ENCODE measurements around the gene FOXJ3. TPM values are rescaled to one million over a fixed set of nuclear protein-coding genes. Genes with fewer than 3 reads are reported as not detected.

Gene FOXJ3
- total RNA-seq, 1 experiment from 2014 or later = 51.1 TPM

- H3K27ac ChIP-seq (ENCODE audit: low read depth, low read length) = no peak overlapping the region
- H3K9me2 ChIP-seq (ENCODE audit: insufficient read depth) = no peaks in the 10 kb centered on the region
- no TSS peak for BruUV-seq (replicated peaks)
- TF ChIP-seq SP1 (IDR thresholded peaks at IDR 0.05; ENCODE audit: low read depth) (no peak), CEBPB (IDR thresholded peaks at IDR 0.05; ENCODE audit: low read depth) (no peak)
- no peak overlapping the region for H3K4me2 ChIP-seq (ENCODE audit: low read length)
- H3K79me2 ChIP-seq (ENCODE audit: insufficient read depth, low read length) = no peaks in the 10 kb centered on the region
- no peaks in the 10 kb centered on the region for H3K36me3 ChIP-seq (ENCODE audit: control insufficient read depth in 1 of 2, insufficient read depth in 2 of 2, low read length in 2 of 2)
- ATAC-seq (no peak), DNase-seq (ENCODE audit: low read depth, low spot score) (no peak)
- RAD21 ChIA-PET (ENCODE audit: low non-redundant PET in 1 of 2, low total read pairs in 2 of 2, uncharacterized antibody in 2 of 2, unreplicated experiment in 2 of 2) = no interaction called here
- intact Hi-C loops (cut with micrococcal nuclease) = loop anchor here (10.0 kb wide), 1 partner anchor 573 kb away; no protein-coding TSS in a partner anchor
- POLR2A ChIA-PET = no interaction called here
- no peak overlapping the region for H3K4me3 ChIP-seq (replicated peaks in 1 of 2; ENCODE audit: low read depth in 1 of 2, low read length in 2 of 2)
- CTCF ChIA-PET = interaction anchor here (2.2 kb wide), 1 partner anchor 26 kb away, joined by 21 read pairs; no protein-coding TSS in a partner anchor
- H3K27me3 ChIP-seq (ENCODE audit: insufficient read depth, low read length) = no peaks in the 10 kb centered on the region
- H3K9ac ChIP-seq (ENCODE audit: low read length) = no peak overlapping the region
- H3K9me3 ChIP-seq (ENCODE audit: control insufficient read depth in 1 of 2, insufficient read depth in 1 of 2, low read depth in 1 of 2, low read length in 2 of 2) = no peaks in the 10 kb centered on the region
- no peak overlapping the region for H2AFZ ChIP-seq (ENCODE audit: low read depth, low read length, poor library complexity, severe bottlenecking)
- no peaks in the 10 kb centered on the region for H4K20me1 ChIP-seq (ENCODE audit: insufficient read depth)
- H3K4me1 ChIP-seq (ENCODE audit: control insufficient read depth in 1 of 2, insufficient read depth in 2 of 2, low read length in 2 of 2) = peaks cover 0 to 8% of the 10 kb centered on the region in 2 experiments; a peak in 1 of 4 replicates
Observed at GRCh38 chr1:42148166-42148565, 186.9 kb downstream of the FOXJ3 start.

GRCh38 chr1:42146626-42147320 is 188.3 kb downstream of the FOXJ3 start:
- Histone ChIP-seq H4K20me1 (ENCODE audit: insufficient read depth) (no peaks in the 10 kb centered on the region), H3K36me3 (ENCODE audit: control insufficient read depth in 1 of 2, insufficient read depth in 2 of 2, low read length in 2 of 2) (no peaks in the 10 kb centered on the region), H3K9ac (ENCODE audit: low read length) (no peak overlapping the region), H3K9me3 (ENCODE audit: control insufficient read depth in 1 of 2, insufficient read depth in 1 of 2, low read depth in 1 of 2, low read length in 2 of 2) (no peaks in the 10 kb centered on the region), H3K4me1 (ENCODE audit: control insufficient read depth in 1 of 2, insufficient read depth in 2 of 2, low read length in 2 of 2) (peaks cover 0 to 8% of the 10 kb centered on the region in 2 experiments; a peak in 1 of 4 replicates), H3K4me2 (ENCODE audit: low read length) (peak overlapping the region; percentile 26), H3K9me2 (ENCODE audit: insufficient read depth) (no peaks in the 10 kb centered on the region), H3K27me3 (ENCODE audit: insufficient read depth, low read length) (no peaks in the 10 kb centered on the region), H3K79me2 (ENCODE audit: insufficient read depth, low read length) (no peaks in the 10 kb centered on the region), H2AFZ (ENCODE audit: low read depth, low read length, poor library complexity, severe bottlenecking) (peak overlapping the region; percentile 83), H3K27ac (ENCODE audit: low read depth, low read length) (no peak overlapping the region), H3K4me3 (replicated peaks in 1 of 2; ENCODE audit: low read depth in 1 of 2, low read length in 2 of 2) (no peak overlapping the region)
- ChIA-PET CTCF (interaction anchor here (0.6 to 2.2 kb wide), 3 partner anchors 27 to 589 kb away, joined by 3 to 21 read pairs (median 3); no protein-coding TSS in a partner anchor), RAD21 (ENCODE audit: low non-redundant PET in 1 of 2, low total read pairs in 2 of 2, uncharacterized antibody in 2 of 2, unreplicated experiment in 2 of 2) (interaction anchor here in 1 of 2 experiments (0.8 kb wide), 1 partner anchor 28 kb away, joined by 3 read pairs; no protein-coding TSS in a partner anchor), POLR2A (no interaction called here)
- DNase-seq (ENCODE audit: low read depth, low spot score) = peak; percentile 79
- peak; percentile 94 for ATAC-seq
- intact Hi-C loops (cut with micrococcal nuclease) = loop anchor here (1.0 to 10.0 kb wide), 4 partner anchors 27 to 584 kb away; no protein-coding TSS in a partner anchor
- no TSS peak for BruUV-seq (replicated peaks)
- TF ChIP-seq ELF1 (IDR thresholded peaks at IDR 0.05; ENCODE audit: borderline replicate concordance, low read depth) (no peak), SP1 (IDR thresholded peaks at IDR 0.05; ENCODE audit: low read depth) (no peak), EZH2phosphoT487 (IDR thresholded peaks at IDR 0.05; ENCODE audit: borderline replicate concordance) (no peak), YY1 (IDR thresholded peaks at IDR 0.05; ENCODE audit: extremely low read depth, insufficient replicate concordance, low read depth, low read length) (no peak), POLR2AphosphoS5 (IDR thresholded peaks at IDR 0.05; ENCODE audit: low read depth, low read length) (no peak), TCF7L2 (IDR thresholded peaks at IDR 0.05; ENCODE audit: borderline replicate concordance, extremely low read depth, insufficient read depth, insufficient read length) (no peak), EGR1 (IDR thresholded peaks at IDR 0.05; ENCODE audit: low read depth) (no peak), REST (IDR thresholded peaks at IDR 0.05; ENCODE audit: low read depth) (no peak), JUND (IDR thresholded peaks at IDR 0.05) (no peak), FOSL1 (IDR thresholded peaks at IDR 0.05; ENCODE audit: low read depth) (no peak), EZH2 (IDR thresholded peaks at IDR 0.05) (no peak), CTCF (IDR thresholded peaks at IDR 0.05 in 2 of 3, conservative IDR thresholded peaks at IDR 0.05 in 1 of 3; ENCODE audit: borderline replicate concordance in 1 of 3, insufficient read depth in 1 of 3, low read depth in 2 of 3, low read length in 2 of 3) (peak; percentile 83 to 89 (median 83)), ZNF274 (IDR thresholded peaks at IDR 0.05; ENCODE audit: low read depth, low read length) (no peak)
